HG02981 (cell line): Measurements from ENCODE around the gene TPP2.

ENCODE experiments used
- ATAC-seq: cut with Tn5 transposase; IDR thresholded peaks from one replicate; pipeline ENCODE4 v1.9.1; 2021; ENCODE audit warnings: mild to moderate bottlenecking, moderate library complexity; ENCODE audit not compliant: unreplicated experiment

Gene TPP2

GRCh38 chr13:102718746-102719145, 122.0 kb downstream of the TPP2 start:
- ATAC-seq, result no peak

GRCh38 chr13:102721800-102722231, 125.0 kb downstream of the TPP2 start:
- no peak for ATAC-seq

- ATAC-seq, result no peak
Measured at GRCh38 chr13:102724923-102725322, 128.1 kb downstream of the TPP2 start.

GRCh38 chr13:102726430-102726829, 129.6 kb downstream of the TPP2 start:
- no peak for ATAC-seq
